Coronary artery (tissue), 2 donors: Measurements from ENCODE around the gene GRK6.
A peak's percentile ranks its signal among the peaks of the same experiment; 100 is the strongest.

Experiments
- DNase-seq: peaks from one replicate; pipeline ENCODE4 v3.0.0-alpha.2; 2017; ENCODE audit warnings: low spot score
- H3K27ac ChIP-seq, 2 donors: fragments of 200-600 bp; sonication (generic); one replicate each; pipeline ENCODE4 v1.5.1; 2016 to 2019
- H3K4me3 ChIP-seq: fragments of 200-600 bp; sonication (generic); 2 replicates; pipeline ENCODE4 v1.5.1; 2016; ENCODE audit warnings: mild to moderate bottlenecking, moderate library complexity
- CTCF ChIP-seq: fragments of 200-600 bp; sonication (generic); IDR thresholded peaks from one replicate; pipeline ENCODE4 v1.5.1; 2019; ENCODE audit warnings: antibody characterized with exemption

GRK6 gene

GRCh38 chr5:177466861-177467260 is 40.4 kb downstream of the GRK6 start:
- Histone ChIP-seq H3K4me3 (no peak overlapping the region), H3K27ac (no peak overlapping the region)
- no peak for DNase-seq
- no peak for TF ChIP-seq CTCF

- no peak for DNase-seq
- TF ChIP-seq CTCF: no peak
- no peak overlapping the region for H3K27ac ChIP-seq
- H3K4me3 ChIP-seq: no peak overlapping the region
Measured at GRCh38 chr5:177467436-177467835, 41.0 kb downstream of the GRK6 start.

- TF ChIP-seq CTCF: no peak
- Histone ChIP-seq H3K4me3 (no peak overlapping the region), H3K27ac (peak overlapping the region in 1 of 2 donors; percentile 0)
- no peak for DNase-seq
Measured at GRCh38 chr5:177468329-177468684, 41.8 kb downstream of the GRK6 start.

- Histone ChIP-seq H3K27ac (peak overlapping the region in 1 of 2 donors; percentile 97), H3K4me3 (no peak overlapping the region)
- no peak for TF ChIP-seq CTCF
- DNase-seq: no peak
Measured at GRCh38 chr5:177468685-177469628, 42.5 kb downstream of the GRK6 start.

GRCh38 chr5:177469750-177470525 is 43.5 kb downstream of the GRK6 start:
- Histone ChIP-seq H3K4me3 (no peak overlapping the region), H3K27ac (peak overlapping the region; percentile 11 to 97)
- no peak for DNase-seq
- TF ChIP-seq CTCF: no peak

- no peak for DNase-seq
- no peak for TF ChIP-seq CTCF
- H3K27ac ChIP-seq: peak overlapping the region; percentile 23 to 97
- peak overlapping the region; percentile 84 for H3K4me3 ChIP-seq
Measured at GRCh38 chr5:177470759-177471536, 44.5 kb downstream of the GRK6 start.
